Measurements from ENCODE around the gene COL24A1. TPM values are rescaled to one million over a fixed set of nuclear protein-coding genes. Genes with fewer than 3 reads are reported as not detected.

The COL24A1 gene
- total and polyA plus RNA-seq, 2 of the 8 experiments (the other 6 are each of a cell fraction or from before 2014, with no cell fraction given) = 0.23 to 1.1 TPM

DNA sequence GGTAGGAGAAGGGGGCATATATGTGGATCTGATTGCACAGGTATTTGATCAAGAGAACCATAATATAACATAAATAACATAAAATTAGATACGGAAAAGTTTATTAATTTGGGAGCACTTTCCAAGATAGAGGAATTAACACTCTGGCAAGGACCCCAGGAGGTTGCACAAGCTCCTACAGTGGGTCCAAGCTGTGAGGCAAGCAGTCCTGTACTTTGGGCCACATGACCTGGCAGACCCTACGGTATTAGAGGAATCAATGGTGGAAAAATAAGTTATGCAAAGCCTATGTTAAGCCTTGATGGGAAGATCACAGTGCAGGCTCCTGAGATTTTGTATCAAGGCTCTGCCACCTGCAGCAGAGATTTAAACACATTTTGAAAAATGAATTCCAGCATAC is 220.1 kb downstream of the COL24A1 start:
- H3K4ac ChIP-seq (replicated peaks; ENCODE audit: insufficient read length, low read depth, low read length) = no peak overlapping the region
- H3K79me2 ChIP-seq (ENCODE audit: control insufficient read depth in 1 of 2, insufficient read depth in 2 of 2, low read length in 2 of 2) = no peaks in the 10 kb centered on the region
- H3K56ac ChIP-seq (replicated peaks; ENCODE audit: insufficient read length, low read depth, low read length) = no peak overlapping the region
- H2AFZ ChIP-seq (ENCODE audit: low read length) = no peak overlapping the region
- no peak overlapping the region for H4K91ac ChIP-seq (replicated peaks; ENCODE audit: insufficient read length, low read length)
- no peak overlapping the region for H3K18ac ChIP-seq (ENCODE audit: extremely low read depth, low read length)
- no peak overlapping the region for H3K4me2 ChIP-seq (ENCODE audit: insufficient read depth in 1 of 2, low read depth in 2 of 2, low read length in 2 of 2)
- H3K27ac ChIP-seq (ENCODE audit: low read depth, low read length) = no peak overlapping the region
- ChIA-PET POLR2A (ENCODE audit: partially characterized antibody) (no interaction called here), CTCF (ENCODE audit: partially characterized antibody) (no interaction called here)
- H2AK5ac ChIP-seq (ENCODE audit: low read depth, low read length) = no peak overlapping the region
- H4K5ac ChIP-seq (ENCODE audit: insufficient read length, low read depth, low read length) = no peak overlapping the region
- no peak overlapping the region for H3K4me3 ChIP-seq (ENCODE audit: extremely low read depth in 1 of 4, insufficient read depth in 2 of 4, low read depth in 3 of 4, low read length in 4 of 4)
- no peak overlapping the region for H4K8ac ChIP-seq (ENCODE audit: extremely low read depth, insufficient read depth, low read length)
- no peaks in the 10 kb centered on the region for H3K36me3 ChIP-seq (ENCODE audit: control insufficient read depth in 2 of 4, insufficient read depth in 4 of 4, low read length in 3 of 4)
- H2BK12ac ChIP-seq (ENCODE audit: low read depth, low read length) = no peak overlapping the region
- no peaks in the 10 kb centered on the region for H3K4me1 ChIP-seq (replicated peaks in 1 of 4; ENCODE audit: control insufficient read depth in 3 of 4, insufficient read depth in 4 of 4, low read length in 3 of 4)
- H2BK20ac ChIP-seq (ENCODE audit: low read length) = no peak overlapping the region
- no peak overlapping the region for H2BK5ac ChIP-seq (ENCODE audit: low read depth, low read length)
- no peak overlapping the region for H2BK15ac ChIP-seq (ENCODE audit: low read length)
- no peak for FAIRE-seq
- no peaks in the 10 kb centered on the region for H3K27me3 ChIP-seq (replicated peaks in 1 of 4; ENCODE audit: control insufficient read depth in 3 of 4, extremely low read depth in 1 of 4, insufficient read depth in 3 of 4, low read length in 3 of 4)
- H3K9me3 ChIP-seq (ENCODE audit: insufficient read depth in 2 of 2, low read depth in 1 of 2, low read length in 1 of 2) = no peaks in the 10 kb centered on the region
- 86% methylated on average over 2 of the region's 2 CpGs; no CpG with 5 or more reads in 1 of the 2 experiments for WGBS, 2 experiments (ENCODE audit: extremely low coverage in 1 of 2, insufficient coverage in 1 of 2, insufficient read length in 1 of 2, insufficient replicate concordance in 2 of 2, low coverage in 1 of 2, low lambda C conversion rate in 2 of 2, missing lambda C conversion rate in 1 of 2)
- no peak overlapping the region for H3K9ac ChIP-seq (replicated peaks in 1 of 4; ENCODE audit: extremely low read depth in 1 of 4, low read depth in 3 of 4, low read length in 3 of 4)
- no peak overlapping the region for H3K23ac ChIP-seq (ENCODE audit: insufficient read length)
- no peak for DNase-seq (ENCODE audit: low read depth in 1 of 2, low spot score in 2 of 2)
- H2BK120ac ChIP-seq (replicated peaks; ENCODE audit: low read depth, low read length) = no peak overlapping the region
- no peaks in the 10 kb centered on the region for H3K79me1 ChIP-seq (ENCODE audit: low read depth, low read length)
- H3K23me2 ChIP-seq (ENCODE audit: low read depth, low read length) = no peaks in the 10 kb centered on the region
- H4K20me1 ChIP-seq (replicated peaks in 1 of 2; ENCODE audit: control insufficient read depth in 1 of 2, insufficient read depth in 2 of 2, low read length in 2 of 2) = no peaks in the 10 kb centered on the region
- no peak overlapping the region for H3K14ac ChIP-seq (ENCODE audit: insufficient read length)
- no peak for TF ChIP-seq ZNF274 (IDR thresholded peaks at IDR 0.05; ENCODE audit: borderline replicate concordance, extremely low read depth, low read length)
- TF ChIP-seq CBX5 (IDR thresholded peaks at IDR 0.05; ENCODE audit: low read depth, low read length) = no peak
- no peak for TF ChIP-seq TAF1 (IDR thresholded peaks at IDR 0.05; ENCODE audit: low read depth, low read length)
- TF ChIP-seq GABPA (IDR thresholded peaks at IDR 0.05; ENCODE audit: borderline replicate concordance, insufficient read depth, low read length) = no peak
- no peak for TF ChIP-seq SUZ12 (IDR thresholded peaks at IDR 0.05; ENCODE audit: low read length)
- TF ChIP-seq RAD21 (IDR thresholded peaks at IDR 0.05 in 1 of 2, conservative IDR thresholded peaks at IDR 0.05 in 1 of 2; ENCODE audit: low read depth in 2 of 2, low read length in 2 of 2) = no peak
- no peak for TF ChIP-seq CEBPB (IDR thresholded peaks at IDR 0.05; ENCODE audit: low read depth, low read length)
- TF ChIP-seq SP4 (IDR thresholded peaks at IDR 0.05; ENCODE audit: low read length) = no peak
- no peak for TF ChIP-seq CHD2 (IDR thresholded peaks at IDR 0.05; ENCODE audit: low read length)

All from H1 (cell line).